22Rv1 (cell line): Measurements from ENCODE around the gene DCN.

Experiments
- ZFX ChIP-seq: fragments of 450-650 bp; IDR thresholded peaks from 2 replicates; pipeline ENCODE4 v1.6.1; 2017; ENCODE audit warnings: antibody characterized with exemption, borderline replicate concordance
- TF ChIP-seq, protein P1 (sequence below): fragments of 450-650 bp; IDR thresholded peaks from 2 replicates; pipeline ENCODE4 v1.5.1; 2017; ENCODE audit warnings: mild to moderate bottlenecking

GRCh38 chr12:91108196-91108755 lies 74.3 kb downstream of the DCN start:
- TF ChIP-seq, protein P1, sequence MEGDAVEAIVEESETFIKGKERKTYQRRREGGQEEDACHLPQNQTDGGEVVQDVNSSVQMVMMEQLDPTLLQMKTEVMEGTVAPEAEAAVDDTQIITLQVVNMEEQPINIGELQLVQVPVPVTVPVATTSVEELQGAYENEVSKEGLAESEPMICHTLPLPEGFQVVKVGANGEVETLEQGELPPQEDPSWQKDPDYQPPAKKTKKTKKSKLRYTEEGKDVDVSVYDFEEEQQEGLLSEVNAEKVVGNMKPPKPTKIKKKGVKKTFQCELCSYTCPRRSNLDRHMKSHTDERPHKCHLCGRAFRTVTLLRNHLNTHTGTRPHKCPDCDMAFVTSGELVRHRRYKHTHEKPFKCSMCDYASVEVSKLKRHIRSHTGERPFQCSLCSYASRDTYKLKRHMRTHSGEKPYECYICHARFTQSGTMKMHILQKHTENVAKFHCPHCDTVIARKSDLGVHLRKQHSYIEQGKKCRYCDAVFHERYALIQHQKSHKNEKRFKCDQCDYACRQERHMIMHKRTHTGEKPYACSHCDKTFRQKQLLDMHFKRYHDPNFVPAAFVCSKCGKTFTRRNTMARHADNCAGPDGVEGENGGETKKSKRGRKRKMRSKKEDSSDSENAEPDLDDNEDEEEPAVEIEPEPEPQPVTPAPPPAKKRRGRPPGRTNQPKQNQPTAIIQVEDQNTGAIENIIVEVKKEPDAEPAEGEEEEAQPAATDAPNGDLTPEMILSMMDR, result no peak
- no peak for TF ChIP-seq ZFX
